HuH-7 (cell line): ENCODE data around the gene RBM39.

ENCODE experiments used
- DNase-seq: peaks from one replicate; pipeline ENCODE4 v3.0.0; 2011; ENCODE audit warnings: low spot score

The RBM39 gene

GRCh38 chr20:35669681-35670080 lies 72.4 kb downstream of the RBM39 start:
- no peak for DNase-seq

GRCh38 chr20:35669221-35669620 lies 72.8 kb downstream of the RBM39 start:
- DNase-seq = no peak

- DNase-seq = no peak
Measured at GRCh38 chr20:35665949-35666288, 76.1 kb downstream of the RBM39 start.

GRCh38 chr20:35664466-35665206 lies 77.4 kb downstream of the RBM39 start, which contains the start of the genes CPNE1 and RBM12:
CPNE1 (minus strand) TSS chr20:35664900; CDS start chr20:35632923, 31,977 bp downstream.
RBM12 (minus strand) TSS chr20:35664900; CDS start chr20:35655322, 9,578 bp downstream.
- peak; percentile 99 for DNase-seq

GRCh38 chr20:35663516-35664465 lies 78.3 kb downstream of the RBM39 start:
- DNase-seq = peak; percentile 56

- DNase-seq = no peak
Measured at GRCh38 chr20:35662551-35662950, 79.5 kb downstream of the RBM39 start.

GRCh38 chr20:35661908-35662307 lies 80.2 kb downstream of the RBM39 start:
- DNase-seq = no peak

GRCh38 chr20:35661053-35661452 lies 81.0 kb downstream of the RBM39 start:
- DNase-seq = no peak

GRCh38 chr20:35660122-35660937 lies 81.7 kb downstream of the RBM39 start:
- DNase-seq = no peak

GRCh38 chr20:35657271-35657670 lies 84.8 kb downstream of the RBM39 start:
- no peak for DNase-seq

- DNase-seq = no peak
Measured at GRCh38 chr20:35654415-35654814, 87.6 kb downstream of the RBM39 start.

GRCh38 chr20:35653893-35654292 lies 88.2 kb downstream of the RBM39 start:
- no peak for DNase-seq
